ENCODE results near the gene C1QTNF7. TPM values are rescaled to one million over a fixed set of nuclear protein-coding genes. Genes with fewer than 3 reads are reported as not detected.

C1QTNF7 gene
- total RNA-seq, 1 experiment from 2014 or later = not detected

DNA sequence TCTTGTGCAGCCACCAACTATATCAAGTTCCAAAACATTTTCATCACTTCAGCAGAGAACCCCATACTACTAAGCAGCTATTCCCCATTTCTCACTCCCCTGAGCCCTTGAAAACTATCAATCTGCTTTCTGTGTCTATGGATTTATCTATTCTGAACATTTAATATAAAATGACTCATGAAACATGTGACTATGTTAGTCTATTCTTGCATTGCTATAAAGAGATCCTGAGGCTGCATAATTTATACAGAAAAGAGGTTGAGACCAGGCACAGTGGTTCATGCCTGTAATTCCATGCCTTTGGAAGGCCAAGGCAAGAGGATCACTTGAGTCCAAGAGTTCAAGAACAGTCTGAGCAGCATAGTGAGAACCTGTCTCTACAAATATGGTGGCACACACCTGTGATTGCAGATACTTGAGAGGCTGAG is 10.6 kb upstream of the C1QTNF7 start:
- intact Hi-C loops (cut with micrococcal nuclease) = no loop called here
- Histone ChIP-seq H3K4me3 (replicated peaks in 1 of 2; ENCODE audit: low read depth in 1 of 2, low read length in 2 of 2) (no peak overlapping the region), H3K4me2 (ENCODE audit: low read length) (no peak overlapping the region), H3K9me2 (ENCODE audit: insufficient read depth) (no peaks in the 10 kb centered on the region), H3K27ac (ENCODE audit: low read depth, low read length) (no peak overlapping the region), H3K36me3 (ENCODE audit: control insufficient read depth in 1 of 2, insufficient read depth in 2 of 2, low read length in 2 of 2) (no peaks in the 10 kb centered on the region), H3K79me2 (ENCODE audit: insufficient read depth, low read length) (no peaks in the 10 kb centered on the region), H3K27me3 (ENCODE audit: insufficient read depth, low read length) (peaks cover 20% of the 10 kb centered on the region), H3K9me3 (ENCODE audit: control insufficient read depth in 1 of 2, insufficient read depth in 1 of 2, low read depth in 1 of 2, low read length in 2 of 2) (no peaks in the 10 kb centered on the region), H2AFZ (ENCODE audit: low read depth, low read length, poor library complexity, severe bottlenecking) (no peak overlapping the region), H3K4me1 (ENCODE audit: control insufficient read depth in 1 of 2, insufficient read depth in 2 of 2, low read length in 2 of 2) (no peaks in the 10 kb centered on the region), H3K9ac (ENCODE audit: low read length) (no peak overlapping the region), H4K20me1 (ENCODE audit: insufficient read depth) (no peaks in the 10 kb centered on the region)
- TF ChIP-seq SP1 (IDR thresholded peaks at IDR 0.05; ENCODE audit: low read depth) (no peak), EGR1 (IDR thresholded peaks at IDR 0.05; ENCODE audit: low read depth) (no peak), YY1 (IDR thresholded peaks at IDR 0.05; ENCODE audit: extremely low read depth, insufficient replicate concordance, low read depth, low read length) (no peak)
- TF ChIP-seq, protein P1, sequence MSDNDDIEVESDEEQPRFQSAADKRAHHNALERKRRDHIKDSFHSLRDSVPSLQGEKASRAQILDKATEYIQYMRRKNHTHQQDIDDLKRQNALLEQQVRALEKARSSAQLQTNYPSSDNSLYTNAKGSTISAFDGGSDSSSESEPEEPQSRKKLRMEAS (IDR thresholded peaks at IDR 0.05) = no peak
- RAD21 ChIA-PET (ENCODE audit: low non-redundant PET in 1 of 2, low total read pairs in 2 of 2, uncharacterized antibody in 2 of 2, unreplicated experiment in 2 of 2) = no interaction called here
- ATAC-seq (no peak), DNase-seq (ENCODE audit: low read depth, low spot score) (no peak)
- CTCF ChIA-PET = no interaction called here
- BruUV-seq (replicated peaks) = no TSS peak
- POLR2A ChIA-PET = no interaction called here

DNA sequence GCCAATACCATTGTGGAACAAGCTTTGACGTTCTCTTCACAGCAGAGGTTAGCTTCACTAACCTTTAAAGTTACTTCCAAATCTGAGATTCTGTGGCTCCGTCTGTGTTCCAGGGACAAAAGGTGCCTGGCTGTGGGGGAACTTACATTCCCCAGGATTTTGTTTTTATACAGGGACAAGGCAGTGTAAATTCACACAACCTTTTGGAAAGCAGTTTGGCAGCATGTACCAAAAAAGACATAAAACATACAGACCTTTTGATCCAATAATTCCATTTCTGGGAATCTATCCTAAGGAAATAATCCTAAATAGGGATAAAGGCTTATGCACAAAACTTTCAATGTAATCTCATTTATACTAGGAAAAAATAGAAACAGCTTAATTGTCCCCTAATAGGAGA is 8.9 kb upstream of the C1QTNF7 start:
- ChIA-PET CTCF (no interaction called here), RAD21 (ENCODE audit: low non-redundant PET in 1 of 2, low total read pairs in 2 of 2, uncharacterized antibody in 2 of 2, unreplicated experiment in 2 of 2) (no interaction called here), POLR2A (no interaction called here)
- ATAC-seq (no peak), DNase-seq (ENCODE audit: low read depth, low spot score) (no peak)
- Histone ChIP-seq H3K4me2 (ENCODE audit: low read length) (no peak overlapping the region), H4K20me1 (ENCODE audit: insufficient read depth) (no peaks in the 10 kb centered on the region), H3K9me3 (ENCODE audit: control insufficient read depth in 1 of 2, insufficient read depth in 1 of 2, low read depth in 1 of 2, low read length in 2 of 2) (no peaks in the 10 kb centered on the region), H3K27ac (ENCODE audit: low read depth, low read length) (no peak overlapping the region), H3K9ac (ENCODE audit: low read length) (no peak overlapping the region), H3K79me2 (ENCODE audit: insufficient read depth, low read length) (no peaks in the 10 kb centered on the region), H3K9me2 (ENCODE audit: insufficient read depth) (no peaks in the 10 kb centered on the region), H2AFZ (ENCODE audit: low read depth, low read length, poor library complexity, severe bottlenecking) (no peak overlapping the region), H3K36me3 (ENCODE audit: control insufficient read depth in 1 of 2, insufficient read depth in 2 of 2, low read length in 2 of 2) (no peaks in the 10 kb centered on the region), H3K27me3 (ENCODE audit: insufficient read depth, low read length) (peaks cover 15% of the 10 kb centered on the region), H3K4me1 (ENCODE audit: control insufficient read depth in 1 of 2, insufficient read depth in 2 of 2, low read length in 2 of 2) (no peaks in the 10 kb centered on the region), H3K4me3 (replicated peaks in 1 of 2; ENCODE audit: low read depth in 1 of 2, low read length in 2 of 2) (no peak overlapping the region)
- intact Hi-C loops (cut with micrococcal nuclease) = no loop called here
- TF ChIP-seq SIN3A (IDR thresholded peaks at IDR 0.05; ENCODE audit: low read depth) = no peak
- TF ChIP-seq YY1 (IDR thresholded peaks at IDR 0.05; ENCODE audit: extremely low read depth, insufficient replicate concordance, low read depth, low read length) = no peak
- no peak for TF ChIP-seq ZFX (IDR thresholded peaks at IDR 0.05)
- no peak for TF ChIP-seq EZH2phosphoT487 (IDR thresholded peaks at IDR 0.05; ENCODE audit: borderline replicate concordance)
- TF ChIP-seq ELF1 (IDR thresholded peaks at IDR 0.05; ENCODE audit: borderline replicate concordance, low read depth) = no peak
- no peak for TF ChIP-seq SRF (IDR thresholded peaks at IDR 0.05; ENCODE audit: low read depth)
- no peak for TF ChIP-seq SP1 (IDR thresholded peaks at IDR 0.05; ENCODE audit: low read depth)
- BruUV-seq (replicated peaks) = no TSS peak
